Body of pancreas (tissue), 4 donors: ENCODE measurements around the gene KIF25. TPM values are rescaled to one million over a fixed set of nuclear protein-coding genes. Genes with fewer than 3 reads are reported as not detected.
A peak's percentile ranks its signal among the peaks of the same experiment; 100 is the strongest.

Source experiments
- ATAC-seq: fragments of 150-250 bp; one replicate; pipeline ENCODE4 v1.9.1; 2016
- DNase-seq, 4 donors: peaks; one replicate each; pipeline ENCODE4 v3.0.0-alpha.2; 2019
- H3K27ac ChIP-seq, 4 donors: fragments of 200-600 bp; sonication (generic); 1 replicate in 3 of 4; 2 replicates in 1 of 4; pipeline versions ENCODE4 v1.5.1 to v1.6.1; 2016 to 2019; ENCODE audit warnings: mild to moderate bottlenecking in 1 of 4, mixed read lengths in 1 of 4, moderate library complexity in 1 of 4
- H3K27me3 ChIP-seq, 2 donors: fragments of 200-600 bp; sonication (generic); one replicate each; pipeline ENCODE4 v1.6.0; 2016; ENCODE audit warnings: mild to moderate bottlenecking in 1 of 2
- H3K36me3 ChIP-seq, 2 donors: fragments of 200-600 bp; sonication (generic); replicated peaks in 1 of 2; 2 replicates each; pipeline ENCODE4 v1.5.1; 2016; ENCODE audit warnings: low read depth in 2 of 2; ENCODE audit not compliant: insufficient read depth in 1 of 2
- H3K4me1 ChIP-seq: fragments of 200-600 bp; sonication (generic); one replicate; pipeline ENCODE4 v1.6.0; 2016
- H3K4me3 ChIP-seq, 2 donors: fragments of 200-600 bp; sonication (generic); 1 replicate in 1 of 2; 2 replicates in 1 of 2; pipeline ENCODE4 v1.5.1; 2016 to 2019
- H3K9me3 ChIP-seq, 3 donors: fragments of 200-600 bp; sonication (generic); 1 replicate in 2 of 3; 2 replicates in 1 of 3; pipeline ENCODE4 v1.5.1; 2016
- POLR2A ChIP-seq, 3 donors: fragments of 450-650 bp; IDR thresholded peaks; one replicate each; pipeline ENCODE4 v1.6.1; 2016; ENCODE audit warnings: antibody characterized with exemption in 3 of 3, mild to moderate bottlenecking in 2 of 3
- WGBS, 2 donors: methylation state at CpG; one replicate each; pipeline ENCODE4 v1.1.5; 2017; 5-methylcytosine and 5-hydroxymethylcytosine counted together
- intact Hi-C: fragments of 100-400 bp; cut with DNase I; formaldehyde crosslinking; loops from one replicate; pipeline ENCODE4 v1.15.1; 2023
- total RNA-seq, 2 donors: library from RNA; depleted of rRNA; stranded (reverse); fragments of >200 nt; gene quantifications; one replicate each; pipeline ENCODE4 v1.1.0, GENCODE V29; 2016
- TF ChIP-seq, protein P1 (sequence below), 7 experiments: fragments of 450-650 bp in 4 of 7; fragments of 200-600 bp in 3 of 7; sonication (generic) in 3 of 7; IDR thresholded peaks; one replicate each; pipeline ENCODE4 v1.5.1; 2016 to 2019; ENCODE audit warnings: antibody characterized with exemption in 7 of 7

KIF25 gene
- total RNA-seq, 2 donors from 2014 or later = 1.8 TPM; not detected in 1

- intact Hi-C loops = no loop called here
- WGBS, 2 donors = 68 to 83% methylated on average over 33 to 37 of the region's 39 CpGs
- Histone ChIP-seq H3K4me3 (no peak overlapping the region), H3K4me1 (peaks cover 62% of the 10 kb centered on the region), H3K27ac (peak overlapping the region; percentile 47 to 61 (median 52)), H3K9me3 (no peaks in the 10 kb centered on the region), H3K27me3 (no peaks in the 10 kb centered on the region), H3K36me3 (peaks cover 0 to 17% of the 10 kb centered on the region in 2 donors)
- TF ChIP-seq, protein P1, sequence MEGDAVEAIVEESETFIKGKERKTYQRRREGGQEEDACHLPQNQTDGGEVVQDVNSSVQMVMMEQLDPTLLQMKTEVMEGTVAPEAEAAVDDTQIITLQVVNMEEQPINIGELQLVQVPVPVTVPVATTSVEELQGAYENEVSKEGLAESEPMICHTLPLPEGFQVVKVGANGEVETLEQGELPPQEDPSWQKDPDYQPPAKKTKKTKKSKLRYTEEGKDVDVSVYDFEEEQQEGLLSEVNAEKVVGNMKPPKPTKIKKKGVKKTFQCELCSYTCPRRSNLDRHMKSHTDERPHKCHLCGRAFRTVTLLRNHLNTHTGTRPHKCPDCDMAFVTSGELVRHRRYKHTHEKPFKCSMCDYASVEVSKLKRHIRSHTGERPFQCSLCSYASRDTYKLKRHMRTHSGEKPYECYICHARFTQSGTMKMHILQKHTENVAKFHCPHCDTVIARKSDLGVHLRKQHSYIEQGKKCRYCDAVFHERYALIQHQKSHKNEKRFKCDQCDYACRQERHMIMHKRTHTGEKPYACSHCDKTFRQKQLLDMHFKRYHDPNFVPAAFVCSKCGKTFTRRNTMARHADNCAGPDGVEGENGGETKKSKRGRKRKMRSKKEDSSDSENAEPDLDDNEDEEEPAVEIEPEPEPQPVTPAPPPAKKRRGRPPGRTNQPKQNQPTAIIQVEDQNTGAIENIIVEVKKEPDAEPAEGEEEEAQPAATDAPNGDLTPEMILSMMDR (IDR thresholded peaks at IDR 0.05) = no peak
- TF ChIP-seq POLR2A (IDR thresholded peaks at IDR 0.05) = no peak
- no peak for DNase-seq
- ATAC-seq = no peak
Observed at GRCh38 chr6:167965592-167966539, 31.6 kb upstream of the KIF25 start.

- WGBS, 2 donors = 74 to 76% methylated on average over 8 of the region's 8 CpGs
- H3K27me3 ChIP-seq = no peaks in the 10 kb centered on the region
- no peaks in the 10 kb centered on the region for H3K9me3 ChIP-seq
- DNase-seq (no peak), ATAC-seq (no peak)
- peaks cover 56% of the 10 kb centered on the region for H3K4me1 ChIP-seq
- H3K27ac ChIP-seq = peak overlapping the region in 3 of 4 donors; percentile 48 to 61 (median 56)
- no peak overlapping the region for H3K4me3 ChIP-seq
- intact Hi-C loops = no loop called here
- peaks cover 0 to 17% of the 10 kb centered on the region in 2 donors for H3K36me3 ChIP-seq
- TF ChIP-seq, protein P1 (IDR thresholded peaks at IDR 0.05) = no peak
- no peak for TF ChIP-seq POLR2A (IDR thresholded peaks at IDR 0.05)
Observed at GRCh38 chr6:167966540-167966905, 30.9 kb upstream of the KIF25 start.

- no peaks in the 10 kb centered on the region for H3K27me3 ChIP-seq
- intact Hi-C loops = no loop called here
- H3K4me3 ChIP-seq = no peak overlapping the region
- WGBS, 2 donors = 70 to 83% methylated on average over 6 of the region's 6 CpGs
- H3K4me1 ChIP-seq = peaks cover 40% of the 10 kb centered on the region
- DNase-seq (peak in 2 of 4 donors; percentile 34 to 43), ATAC-seq (no peak)
- H3K9me3 ChIP-seq = no peaks in the 10 kb centered on the region
- H3K27ac ChIP-seq = no peak overlapping the region
- no peak for TF ChIP-seq POLR2A (IDR thresholded peaks at IDR 0.05)
- TF ChIP-seq, protein P1 (IDR thresholded peaks at IDR 0.05) = peak in 4 of 7 experiments; percentile 17 to 37 (median 20)
- peaks cover 0 to 17% of the 10 kb centered on the region in 2 donors for H3K36me3 ChIP-seq
Observed at GRCh38 chr6:167968091-167968490, 29.4 kb upstream of the KIF25 start.

- Histone ChIP-seq H3K9me3 (no peaks in the 10 kb centered on the region), H3K4me1 (peaks cover 24% of the 10 kb centered on the region), H3K4me3 (no peak overlapping the region), H3K36me3 (peaks cover 0 to 17% of the 10 kb centered on the region in 2 donors), H3K27me3 (no peaks in the 10 kb centered on the region), H3K27ac (no peak overlapping the region)
- intact Hi-C loops = no loop called here
- 87 to 92% methylated on average over 10 of the region's 10 CpGs for WGBS, 2 donors
- no peak for ATAC-seq
- no peak for TF ChIP-seq POLR2A (IDR thresholded peaks at IDR 0.05)
- TF ChIP-seq, protein P1 (IDR thresholded peaks at IDR 0.05) = no peak
- DNase-seq = no peak
Observed at GRCh38 chr6:167970230-167970629, 27.2 kb upstream of the KIF25 start.
